Neural progenitor cell (in vitro differentiated cells): ENCODE measurements around the gene ZBTB20.

ENCODE experiments used
- CTCF ChIP-seq: fragments of 200-600 bp; sonication (generic); IDR thresholded peaks from 2 replicates; pipeline ENCODE4 v1.5.1; 2017; ENCODE audit warnings: antibody characterized with exemption, mild to moderate bottlenecking
- EZH2 ChIP-seq: fragments of 200-600 bp; sonication (generic); IDR thresholded peaks from 2 replicates; pipeline ENCODE4 v1.6.1; 2017; ENCODE audit warnings: antibody characterized with exemption, mild to moderate bottlenecking, moderate library complexity

DNA sequence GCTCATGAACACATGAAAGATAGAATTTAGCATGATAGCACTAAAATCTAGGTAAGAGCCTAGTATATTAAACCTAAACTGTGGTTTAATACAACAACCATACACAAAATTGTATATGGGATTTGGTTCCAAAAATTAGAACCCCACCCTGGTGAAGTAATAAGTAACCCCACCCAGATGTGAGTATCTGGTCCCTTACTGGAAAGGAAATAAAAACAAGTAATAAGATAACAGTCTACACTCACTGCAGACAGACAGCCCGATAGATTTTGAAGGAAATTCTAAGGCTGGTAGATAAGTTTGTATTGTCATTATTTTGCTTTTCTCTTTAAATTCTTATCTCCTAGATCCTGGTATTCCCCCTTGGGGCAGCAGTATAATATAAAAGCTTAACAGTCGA lies 184.9 kb downstream of the ZBTB20 start:
- TF ChIP-seq CTCF (no peak), EZH2 (no peak)
